H9 (cell line): ENCODE data around the gene ALG14. TPM values are rescaled to one million over a fixed set of nuclear protein-coding genes. Genes with fewer than 3 reads are reported as not detected.

Experiments
- DNase-seq: peaks from one replicate; pipeline ENCODE4 v3.0.0-alpha.2; 2017
- H2AFZ ChIP-seq: one replicate; pipeline ENCODE4 v1.6.1; 2013; ENCODE audit warnings: mild to moderate bottlenecking, low read length, control low read depth, moderate library complexity
- H2AK5ac ChIP-seq: 2 replicates; pipeline ENCODE4 v1.6.1; 2013; ENCODE audit warnings: low read length, control low read depth, mixed read lengths; ENCODE audit not compliant: insufficient read length
- H2BK120ac ChIP-seq: one replicate; pipeline ENCODE4 v1.6.1; 2013; ENCODE audit warnings: low read depth, mild to moderate bottlenecking, low read length, control low read depth, inconsistent platforms; ENCODE audit not compliant: poor library complexity, severe bottlenecking
- H2BK12ac ChIP-seq: 2 replicates; pipeline ENCODE4 v1.6.1; 2013; ENCODE audit warnings: low read length, control low read depth, mixed read lengths, low read depth; ENCODE audit not compliant: insufficient read length
- H2BK15ac ChIP-seq: 2 replicates; pipeline ENCODE4 v1.6.1; 2013; ENCODE audit warnings: low read depth, low read length, control low read depth
- H2BK20ac ChIP-seq: one replicate; pipeline ENCODE4 v1.6.1; 2013; ENCODE audit warnings: low read depth, mild to moderate bottlenecking, low read length, control low read depth, inconsistent platforms; ENCODE audit not compliant: poor library complexity, severe bottlenecking
- H2BK5ac ChIP-seq: 2 replicates; pipeline ENCODE4 v1.6.1; 2013; ENCODE audit warnings: low read length, control low read depth, mixed read lengths; ENCODE audit not compliant: insufficient read length
- H3K14ac ChIP-seq: 2 replicates; pipeline ENCODE4 v1.6.1; 2013; ENCODE audit warnings: low read length, control low read depth; ENCODE audit not compliant: insufficient read depth
- H3K18ac ChIP-seq: 2 replicates; pipeline ENCODE4 v1.6.1; 2013; ENCODE audit warnings: low read depth, mild to moderate bottlenecking, mixed read lengths, low read length, control low read depth; ENCODE audit not compliant: insufficient read length
- H3K23ac ChIP-seq: 2 replicates; pipeline ENCODE4 v1.6.1; 2013; ENCODE audit warnings: low read length, control low read depth, mixed read lengths, low read depth; ENCODE audit not compliant: insufficient read length
- H3K23me2 ChIP-seq: 2 replicates; pipeline ENCODE4 v1.6.1; 2013; ENCODE audit warnings: low read depth, mild to moderate bottlenecking, mixed read lengths, low read length, control low read depth; ENCODE audit not compliant: insufficient read length, poor library complexity, severe bottlenecking
- H3K27ac ChIP-seq: 2 replicates; pipeline ENCODE4 v1.5.1; 2013; ENCODE audit warnings: low read length, control low read depth, mixed read lengths, low read depth; ENCODE audit not compliant: insufficient read length
- H3K27me3 ChIP-seq: 2 replicates; pipeline ENCODE4 v1.6.1; 2013; ENCODE audit warnings: low read length, control low read depth, inconsistent platforms; ENCODE audit not compliant: insufficient read depth
- H3K4ac ChIP-seq: 2 replicates; pipeline ENCODE4 v1.6.1; 2013; ENCODE audit warnings: low read depth, mild to moderate bottlenecking, control low read depth, inconsistent platforms, low read length, moderate library complexity
- H3K4me1 ChIP-seq: 2 replicates; pipeline ENCODE4 v1.6.1; 2013; ENCODE audit warnings: low read length, control low read depth, inconsistent platforms; ENCODE audit not compliant: insufficient read depth
- H3K4me2 ChIP-seq: 2 replicates; pipeline ENCODE4 v1.6.1; 2013; ENCODE audit warnings: low read length, control low read depth, mixed read lengths; ENCODE audit not compliant: insufficient read length, insufficient read depth
- H3K56ac ChIP-seq: 2 replicates; pipeline ENCODE4 v1.6.1; 2013; ENCODE audit warnings: low read depth, mild to moderate bottlenecking, mixed read lengths, low read length, control low read depth; ENCODE audit not compliant: insufficient read length
- H3K79me1 ChIP-seq: 2 replicates; pipeline ENCODE4 v1.6.1; 2013; ENCODE audit warnings: low read depth, mild to moderate bottlenecking, moderate library complexity, low read length, control low read depth, inconsistent platforms; ENCODE audit not compliant: insufficient read depth, poor library complexity, severe bottlenecking
- H3K79me2 ChIP-seq: 2 replicates; pipeline ENCODE4 v1.6.1; 2013; ENCODE audit warnings: low read length, control low read depth, inconsistent platforms; ENCODE audit not compliant: insufficient read depth
- H3K9ac ChIP-seq: 2 replicates; pipeline ENCODE4 v1.6.1; 2013; ENCODE audit warnings: low read length, control low read depth, mixed read lengths; ENCODE audit not compliant: insufficient read length; ENCODE audit errors: extremely low read depth
- H3K9me3 ChIP-seq: one replicate; pipeline ENCODE4 v1.6.1; 2013; ENCODE audit warnings: low read depth, low read length, inconsistent platforms; ENCODE audit not compliant: control insufficient read depth
- H3T11ph ChIP-seq: one replicate; pipeline ENCODE4 v1.6.1; 2013; ENCODE audit warnings: mild to moderate bottlenecking, low read length, control low read depth, inconsistent platforms
- H4K20me1 ChIP-seq: one replicate; pipeline ENCODE4 v1.6.1; 2013; ENCODE audit not compliant: control insufficient read depth, insufficient read length, insufficient read depth
- H4K5ac ChIP-seq: 2 replicates; pipeline ENCODE4 v1.6.1; 2013; ENCODE audit warnings: low read depth, mild to moderate bottlenecking, mixed read lengths, low read length, control low read depth; ENCODE audit not compliant: insufficient read length
- H4K8ac ChIP-seq: replicated peaks from 2 replicates; pipeline ENCODE4 v1.6.1; 2013; ENCODE audit warnings: low read length, control low read depth, mixed read lengths, low read depth; ENCODE audit not compliant: insufficient read length
- H4K91ac ChIP-seq: 2 replicates; pipeline ENCODE4 v1.6.1; 2013; ENCODE audit warnings: low read depth, mild to moderate bottlenecking, moderate library complexity, mixed read lengths, low read length, control low read depth; ENCODE audit not compliant: insufficient read length
- H3K27ac Mint-ChIP-seq, 3 experiments: 2 replicates in 2 of 3; 3 replicates in 1 of 3; pipeline ENCODE4 v1.8.0; 2020 to 2021; ENCODE audit warnings: mixed read lengths in 3 of 3, mild to moderate bottlenecking in 1 of 3, moderate library complexity in 1 of 3
- H3K27me3 Mint-ChIP-seq: 2 replicates; pipeline ENCODE4 v1.8.0; 2021; ENCODE audit warnings: low read depth, mild to moderate bottlenecking, moderate library complexity, mixed read lengths
- H3K36me3 Mint-ChIP-seq, 3 experiments: 2 replicates in 2 of 3; 3 replicates in 1 of 3; pipeline ENCODE4 v1.8.0; 2020 to 2021; ENCODE audit warnings: low read depth in 3 of 3, mixed read lengths in 3 of 3; ENCODE audit not compliant: insufficient read depth in 1 of 3
- H3K4me1 Mint-ChIP-seq, 2 experiments: 2 replicates each; pipeline ENCODE4 v1.8.0; 2020; ENCODE audit warnings: mixed read lengths in 2 of 2
- H3K4me3 Mint-ChIP-seq, 2 experiments: 2 replicates in 1 of 2; 3 replicates in 1 of 2; pipeline ENCODE4 v1.8.0; 2020 to 2021; ENCODE audit warnings: mild to moderate bottlenecking in 2 of 2, mixed read lengths in 2 of 2, moderate library complexity in 1 of 2
- H3K9me3 Mint-ChIP-seq, 2 experiments: 2 replicates in 1 of 2; 3 replicates in 1 of 2; pipeline ENCODE4 v1.8.0; 2020; ENCODE audit warnings: mild to moderate bottlenecking in 2 of 2, mixed read lengths in 2 of 2, moderate library complexity in 1 of 2
- WGBS: extraction: QIAGEN DNeasy Blood & Tissue Kit; methylation state at CpG from one replicate; pipeline ENCODE4 v1.1.7; 2013; ENCODE audit warnings: missing lambda C conversion rate, low lambda C conversion rate, mixed read lengths; ENCODE audit not compliant: insufficient read length; ENCODE audit errors: extremely low coverage; 5-methylcytosine and 5-hydroxymethylcytosine counted together
- total RNA-seq: library from RNA; stranded (reverse); gene quantifications from 2 replicates; pipeline ENCODE4 v1.2.1, GENCODE V29; 2021
- TF ChIP-seq, protein P1 (sequence below): fragments of 200-600 bp; sonication (generic); conservative IDR thresholded peaks from 3 replicates; pipeline ENCODE4 v1.8.0; 2021; ENCODE audit warnings: antibody characterized with exemption, mild to moderate bottlenecking

The ALG14 gene
- total RNA-seq, 1 experiment from 2014 or later: 2.5 TPM

GRCh38 chr1:94937820-94938219 is 134.9 kb downstream of the ALG14 start:
- no CpG with 5 or more reads among the region's 1 CpG for WGBS
- H2BK15ac ChIP-seq: no peak overlapping the region

More at GRCh38 chr1:94937820-94938219, 134.9 kb downstream of the ALG14 start:
- peaks cover 3 to 13% (median 5%) of the 10 kb centered on the region in 3 experiments; a peak in 5 of 7 replicates for H3K36me3 Mint-ChIP-seq
- Histone ChIP-seq H2AK5ac (no peak overlapping the region), H2BK5ac (no peak overlapping the region), H3K56ac (no peak overlapping the region), H2BK12ac (no peak overlapping the region), H3K79me2 (no peaks in the 10 kb centered on the region), H3K23me2 (no peaks in the 10 kb centered on the region), H3K4me1 (peaks cover 5% of the 10 kb centered on the region; the same call in 1 of the 2 replicates), H2BK20ac (no peak overlapping the region), H2AFZ (no peak overlapping the region), H2BK120ac (no peak overlapping the region), H4K5ac (no peak overlapping the region), H3K9me3 (no peaks in the 10 kb centered on the region), H3K4me2 (no peak overlapping the region), H3K4ac (no peak overlapping the region), H3K18ac (no peak overlapping the region), H3T11ph (no peak overlapping the region), H3K23ac (no peak overlapping the region), H3K27ac (no peak overlapping the region), H3K9ac (no peak overlapping the region), H4K20me1 (no peaks in the 10 kb centered on the region), H3K27me3 (no peaks in the 10 kb centered on the region), H4K8ac (no peak overlapping the region), H4K91ac (no peak overlapping the region), H3K14ac (no peak overlapping the region), H3K79me1 (no peaks in the 10 kb centered on the region)
- H3K4me1 Mint-ChIP-seq: peaks cover 29 to 35% of the 10 kb centered on the region in 2 experiments
- no peak for DNase-seq
- H3K9me3 Mint-ChIP-seq: no peaks in the 10 kb centered on the region
- H3K4me3 Mint-ChIP-seq: no peak overlapping the region
- TF ChIP-seq, protein P1, sequence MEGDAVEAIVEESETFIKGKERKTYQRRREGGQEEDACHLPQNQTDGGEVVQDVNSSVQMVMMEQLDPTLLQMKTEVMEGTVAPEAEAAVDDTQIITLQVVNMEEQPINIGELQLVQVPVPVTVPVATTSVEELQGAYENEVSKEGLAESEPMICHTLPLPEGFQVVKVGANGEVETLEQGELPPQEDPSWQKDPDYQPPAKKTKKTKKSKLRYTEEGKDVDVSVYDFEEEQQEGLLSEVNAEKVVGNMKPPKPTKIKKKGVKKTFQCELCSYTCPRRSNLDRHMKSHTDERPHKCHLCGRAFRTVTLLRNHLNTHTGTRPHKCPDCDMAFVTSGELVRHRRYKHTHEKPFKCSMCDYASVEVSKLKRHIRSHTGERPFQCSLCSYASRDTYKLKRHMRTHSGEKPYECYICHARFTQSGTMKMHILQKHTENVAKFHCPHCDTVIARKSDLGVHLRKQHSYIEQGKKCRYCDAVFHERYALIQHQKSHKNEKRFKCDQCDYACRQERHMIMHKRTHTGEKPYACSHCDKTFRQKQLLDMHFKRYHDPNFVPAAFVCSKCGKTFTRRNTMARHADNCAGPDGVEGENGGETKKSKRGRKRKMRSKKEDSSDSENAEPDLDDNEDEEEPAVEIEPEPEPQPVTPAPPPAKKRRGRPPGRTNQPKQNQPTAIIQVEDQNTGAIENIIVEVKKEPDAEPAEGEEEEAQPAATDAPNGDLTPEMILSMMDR: no peak
- H3K27ac Mint-ChIP-seq: peak overlapping the region in 1 of 3 experiments; percentile 65; a peak in 1 of 7 replicates
- H3K27me3 Mint-ChIP-seq: no peaks in the 10 kb centered on the region
